ENCODE measurements around the gene HSPA6.
"Not testable (repeated sequence)": the region's sequence is repeated elsewhere in the genome, so short reads cannot be mapped to it uniquely, and the experiment has no call there.

HSPA6 gene

DNA sequence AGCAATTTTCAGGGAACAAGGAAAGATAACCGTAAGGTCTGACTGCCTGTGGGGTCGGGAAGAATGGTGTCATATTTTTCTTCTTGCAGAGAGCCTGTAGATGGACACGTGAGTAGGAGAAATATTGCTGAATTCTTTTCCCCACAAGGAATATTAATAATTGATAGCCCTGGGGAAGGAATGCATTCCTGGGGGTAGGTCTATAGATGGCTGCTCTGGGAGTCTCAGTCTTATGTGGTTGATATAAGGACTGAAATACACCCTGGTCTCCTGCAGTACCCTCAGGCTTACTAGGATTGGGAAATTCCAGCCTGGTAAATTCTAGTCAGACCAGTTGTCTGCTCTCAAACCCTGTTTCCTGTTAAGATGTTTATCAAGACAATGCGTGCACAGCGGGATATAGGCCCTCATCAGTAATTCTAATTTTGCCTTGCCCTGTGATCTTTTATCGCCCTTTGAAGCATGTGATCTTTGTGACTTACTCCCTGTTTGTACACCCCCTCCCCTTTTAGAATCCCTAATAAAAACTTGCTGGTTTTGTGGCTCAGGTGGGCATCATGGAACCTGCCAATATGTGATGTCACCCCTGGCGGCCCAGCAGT lies 12.8 kb downstream of the HSPA6 start:
- not testable (repeated sequence) for FAIRE-seq

DNA sequence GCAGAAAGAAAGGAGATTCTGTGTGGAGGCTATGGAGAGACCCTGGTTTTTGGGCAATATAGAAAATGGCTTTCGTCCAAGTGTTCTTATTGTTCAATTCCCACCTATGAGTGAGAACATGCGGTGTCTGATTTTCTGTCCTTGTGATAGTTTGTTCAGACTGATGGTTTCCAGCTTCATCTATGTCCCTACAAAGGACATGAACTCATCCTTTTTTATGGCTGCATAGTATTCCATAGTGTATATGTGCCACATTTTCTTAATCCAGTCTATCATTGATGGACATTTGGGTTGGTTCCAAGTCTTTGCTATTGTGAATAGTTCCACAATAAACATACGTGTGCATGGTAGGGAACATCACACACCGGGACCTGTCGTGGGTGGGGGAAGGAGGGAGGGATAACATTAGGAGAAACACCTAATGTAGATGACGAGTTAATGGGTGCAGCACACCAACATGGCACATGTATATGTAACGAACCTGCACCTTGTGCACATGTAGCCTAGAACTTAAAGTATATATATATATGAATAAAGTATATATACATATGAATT lies 14.7 kb downstream of the HSPA6 start:
- not testable (repeated sequence) for FAIRE-seq

DNA sequence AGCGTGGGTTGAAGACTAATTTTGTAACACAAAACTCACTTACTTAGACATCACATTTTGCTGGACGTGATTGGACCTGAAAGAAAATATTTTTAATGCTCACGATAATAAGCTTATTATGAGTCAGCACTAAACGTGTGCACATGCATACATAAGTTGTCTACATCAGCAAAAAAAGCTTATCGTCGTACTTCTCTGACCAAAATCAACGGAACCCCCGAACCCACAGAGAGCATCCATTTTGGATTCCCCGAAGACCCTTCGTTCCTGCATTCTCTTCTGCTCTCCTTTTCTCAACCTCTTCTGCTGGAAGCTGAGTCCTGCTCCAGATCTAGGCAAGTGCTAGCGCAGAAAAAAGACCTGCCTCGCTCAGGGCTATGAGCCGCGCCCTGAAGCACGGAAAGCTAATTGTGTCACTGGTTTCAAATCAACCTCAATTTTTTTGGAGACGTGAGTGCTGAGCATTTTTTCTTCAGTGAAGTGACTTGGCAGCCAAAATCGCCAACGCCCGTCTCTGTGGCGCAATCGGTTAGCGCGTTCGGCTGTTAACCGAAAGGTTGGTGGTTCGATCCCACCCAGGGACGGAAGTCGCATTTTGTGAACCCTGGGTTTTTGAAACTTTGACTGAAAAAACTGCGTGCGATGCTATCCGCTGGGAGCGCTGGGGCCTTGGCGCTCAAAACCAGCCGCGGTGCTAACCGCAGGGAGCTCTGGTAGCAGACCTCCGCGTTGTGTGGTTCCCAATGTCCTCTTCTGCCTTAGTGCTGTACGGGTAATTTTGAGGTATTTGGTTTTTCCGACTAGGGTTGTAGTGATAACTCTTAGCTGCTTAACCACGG lies 15.6 kb downstream of the HSPA6 start:
- not testable (repeated sequence) for FAIRE-seq

DNA sequence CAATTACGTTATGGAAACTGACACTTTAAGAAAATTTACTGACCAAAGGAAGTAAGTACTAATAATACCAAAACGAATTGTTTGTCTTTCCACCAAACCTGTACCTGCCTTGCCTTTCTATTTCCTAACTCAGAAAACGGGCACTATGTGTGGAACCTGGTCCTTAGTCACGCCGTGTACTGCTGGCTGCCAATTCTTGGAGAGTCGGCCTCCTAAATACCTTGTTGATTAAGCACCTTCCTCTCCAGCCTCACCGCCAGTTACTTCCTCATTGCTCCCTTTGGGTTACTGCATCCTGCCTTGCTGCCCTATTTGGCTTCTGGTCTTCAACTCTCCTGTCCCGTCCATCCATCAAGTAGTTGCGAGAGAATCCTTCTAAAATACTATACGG lies 16.2 kb downstream of the HSPA6 start:
- FAIRE-seq = not testable (repeated sequence)

DNA sequence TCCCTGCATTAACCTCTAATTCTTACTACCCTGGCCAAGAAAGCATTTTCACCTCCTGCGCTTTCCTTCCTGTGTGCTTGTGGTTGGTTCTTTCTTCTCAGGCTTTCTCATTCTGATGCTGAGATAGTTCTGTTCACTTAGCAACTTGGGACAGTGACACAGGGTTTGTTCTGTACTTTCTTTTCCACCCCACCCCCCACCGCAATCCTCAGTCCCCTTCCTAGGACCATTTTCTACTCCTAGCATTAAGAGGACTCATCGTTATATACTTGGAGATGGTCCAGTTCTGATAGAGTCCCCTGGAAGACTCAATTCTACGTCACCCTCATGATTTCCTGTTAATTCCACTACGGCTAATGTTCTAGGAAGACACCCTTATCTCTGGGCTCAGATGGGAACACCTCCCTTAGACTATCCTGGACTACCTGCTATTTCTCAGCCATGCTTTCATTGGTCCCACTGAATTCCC lies 17.8 kb downstream of the HSPA6 start:
- FAIRE-seq = not testable (repeated sequence)

DNA sequence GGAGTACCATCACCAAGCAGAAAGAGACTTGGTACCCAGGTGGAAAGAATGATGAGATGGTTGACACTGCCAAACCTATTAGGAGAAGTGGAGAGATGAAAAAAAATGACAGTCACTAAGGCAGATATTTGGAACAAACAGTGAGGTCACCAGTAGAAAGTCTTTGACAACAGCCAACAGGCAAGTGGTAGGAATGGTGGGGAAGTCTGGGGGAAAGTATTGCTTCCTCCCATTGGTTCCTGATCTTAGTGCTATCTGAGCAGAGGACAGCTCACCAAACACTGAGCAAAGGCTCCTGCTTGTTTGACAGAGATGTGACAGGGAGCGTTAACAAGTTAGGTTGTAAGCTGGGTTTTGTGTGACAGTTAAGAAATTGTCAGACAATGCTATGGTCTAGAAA lies 18.8 kb downstream of the HSPA6 start:
- not testable (repeated sequence) for FAIRE-seq

DNA sequence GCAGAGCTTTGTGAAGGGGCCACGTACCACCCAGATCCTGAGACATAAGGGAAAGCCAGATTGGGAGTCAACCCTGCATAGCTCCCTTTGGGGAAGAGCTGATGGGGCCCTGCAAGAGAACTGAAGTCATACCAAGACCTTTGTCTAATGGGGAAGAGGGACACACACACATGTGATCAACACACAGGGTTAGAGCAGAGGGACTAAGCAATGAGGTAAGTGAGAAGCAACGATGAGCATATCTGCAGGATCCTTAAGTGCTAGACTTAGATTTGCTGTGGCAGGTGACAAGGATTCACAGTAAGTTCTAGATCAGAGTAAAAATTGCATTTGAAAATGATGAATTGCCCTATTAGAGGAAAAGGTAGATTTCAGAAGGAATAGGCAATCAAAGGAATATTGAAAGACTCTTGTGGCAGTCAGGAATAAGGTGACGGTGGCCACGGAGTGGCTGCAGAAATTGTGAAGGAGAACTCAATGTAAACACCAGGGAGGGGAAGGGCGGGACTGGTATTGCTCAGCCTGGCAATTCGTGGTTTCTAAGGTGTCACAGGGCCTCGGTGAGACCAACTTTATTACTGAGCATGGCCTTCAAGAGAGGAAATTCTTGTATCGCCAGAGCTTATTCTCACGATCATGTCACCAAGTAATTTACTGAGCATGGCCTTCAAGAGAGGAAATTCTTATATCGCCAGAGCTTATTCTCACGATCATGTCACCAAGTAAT lies 20.8 kb downstream of the HSPA6 start:
- not testable (repeated sequence) for FAIRE-seq

DNA sequence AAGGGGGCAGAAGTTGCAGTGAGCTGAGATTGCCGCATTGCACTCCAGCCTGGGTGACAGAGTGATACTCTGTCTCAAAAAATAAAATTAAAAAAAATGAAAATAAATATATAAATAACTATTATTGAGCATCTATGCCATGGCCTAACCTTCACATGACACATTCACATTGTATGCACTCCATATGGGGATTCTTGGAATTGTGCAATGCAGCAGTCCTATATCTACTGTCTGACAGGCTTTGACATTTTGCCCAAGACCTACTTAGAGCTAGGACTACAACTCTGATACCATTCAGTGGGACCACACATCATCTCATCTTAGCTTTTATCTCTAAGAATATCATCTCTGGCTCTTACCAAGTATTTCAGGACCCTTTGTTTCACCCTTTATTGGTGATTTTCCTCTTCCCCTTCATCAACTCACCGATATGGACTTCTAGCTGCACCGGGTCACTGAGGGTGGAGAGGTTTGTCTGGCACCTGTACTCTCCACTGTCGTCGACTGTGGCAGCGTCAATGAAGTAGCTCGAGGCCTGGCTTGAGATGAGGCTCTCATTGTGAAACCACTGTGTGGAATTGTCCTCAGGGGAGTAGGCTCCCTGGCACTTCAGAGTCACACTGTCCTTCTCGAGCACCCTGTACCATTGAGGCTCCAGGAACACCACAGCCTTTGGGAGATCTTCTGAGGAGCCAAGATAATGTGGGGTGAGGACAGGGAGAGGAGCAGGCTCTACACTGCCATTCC lies 23.8 kb downstream of the HSPA6 start:
- FAIRE-seq = not testable (repeated sequence)

DNA sequence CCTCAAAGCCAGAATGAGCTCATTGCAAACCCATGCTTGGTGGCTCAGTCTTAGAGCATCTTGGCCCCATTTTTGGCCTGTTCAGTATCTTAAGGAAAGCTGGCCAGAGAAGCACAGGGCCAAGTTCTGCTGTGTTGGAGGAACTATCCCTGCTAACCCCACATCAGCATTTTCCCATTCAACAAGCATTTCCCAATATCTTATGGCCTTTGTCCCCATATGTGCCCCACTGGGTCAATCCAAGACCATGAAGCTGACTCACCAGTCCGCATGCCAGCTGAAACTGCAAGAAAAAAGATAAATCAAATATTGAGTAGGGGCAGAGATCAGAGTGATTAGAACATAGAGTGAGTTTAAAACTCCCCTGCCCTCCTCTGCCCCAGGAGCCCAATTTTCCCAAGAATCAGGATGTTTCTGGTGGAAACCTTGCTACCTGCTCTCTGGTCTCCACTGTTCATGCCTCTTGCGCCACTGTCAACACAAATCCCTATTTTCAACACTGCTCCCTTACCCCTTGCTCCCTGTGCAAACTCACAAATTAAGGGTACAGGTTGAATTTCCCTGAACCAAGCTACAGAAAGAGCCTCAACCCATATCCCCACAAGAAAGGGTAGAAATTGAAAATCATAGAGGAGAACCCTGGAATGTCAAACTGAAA lies 24.5 kb downstream of the HSPA6 start:
- FAIRE-seq = not testable (repeated sequence)

DNA sequence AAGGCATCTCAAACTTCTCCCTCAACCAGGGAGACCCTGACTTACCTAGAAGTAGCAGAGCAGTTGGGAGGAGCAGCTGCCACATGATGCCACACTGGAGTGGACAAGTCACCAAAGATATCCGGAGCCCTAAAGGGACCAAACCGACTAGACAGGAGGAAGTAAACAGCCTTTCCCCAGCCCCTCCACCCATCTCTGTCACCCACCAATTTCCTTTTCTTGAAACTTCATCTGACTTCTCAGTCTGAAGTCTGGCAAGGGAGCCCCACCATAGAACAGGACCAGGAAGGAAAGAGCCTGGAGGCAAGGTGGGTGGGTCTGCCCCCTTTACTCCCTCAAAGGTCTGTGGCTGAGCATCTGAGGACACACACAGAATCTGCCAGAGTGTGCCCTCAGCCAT lies 25.3 kb downstream of the HSPA6 start, which contains the start of gene FCGR3A:
TSS of gene FCGR3A (minus strand) at position 167 of the 400 bp plus-strand sequence. CDS start at position 85, 82 bp downstream.
- no peak for FAIRE-seq

DNA sequence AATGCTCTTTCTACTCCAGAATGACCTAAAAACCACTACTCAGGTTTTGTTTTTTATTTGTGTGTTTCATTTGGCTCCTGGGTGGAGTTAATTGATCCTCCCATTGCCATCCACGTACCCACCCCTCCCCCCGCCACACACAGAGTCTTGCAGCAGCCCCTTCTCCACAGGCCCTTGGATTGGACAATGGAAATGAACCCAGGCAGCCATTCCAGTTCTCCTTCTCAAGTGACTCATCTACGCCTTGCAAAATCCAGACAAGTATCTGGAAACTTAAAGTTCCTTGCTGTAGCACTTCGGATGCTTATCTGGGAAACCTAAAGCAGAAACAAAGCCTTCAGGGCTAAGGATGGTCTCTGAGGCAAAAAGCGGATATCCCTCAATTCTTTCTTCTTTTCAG lies 26.6 kb downstream of the HSPA6 start:
- FAIRE-seq = not testable (repeated sequence)

DNA sequence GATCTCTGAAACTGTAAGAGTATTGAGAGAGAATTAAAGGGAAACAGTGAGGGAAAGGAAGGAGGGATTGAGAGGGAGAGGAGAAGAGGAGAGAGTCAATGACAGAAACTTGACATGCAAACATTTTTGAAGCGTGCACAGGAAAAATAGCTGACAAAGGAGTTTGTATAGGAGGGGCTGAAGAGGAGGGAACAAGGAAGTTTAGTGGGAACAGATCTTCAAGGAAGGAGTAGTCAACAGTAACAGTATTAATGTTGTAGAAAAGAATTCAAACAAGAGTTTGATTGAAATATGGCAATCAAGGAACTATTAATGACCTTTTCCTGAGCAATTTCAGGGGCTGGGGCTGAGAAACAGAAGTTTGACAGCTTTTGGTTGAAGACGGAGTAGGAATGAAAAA lies 29.3 kb downstream of the HSPA6 start:
- not testable (repeated sequence) for FAIRE-seq

DNA sequence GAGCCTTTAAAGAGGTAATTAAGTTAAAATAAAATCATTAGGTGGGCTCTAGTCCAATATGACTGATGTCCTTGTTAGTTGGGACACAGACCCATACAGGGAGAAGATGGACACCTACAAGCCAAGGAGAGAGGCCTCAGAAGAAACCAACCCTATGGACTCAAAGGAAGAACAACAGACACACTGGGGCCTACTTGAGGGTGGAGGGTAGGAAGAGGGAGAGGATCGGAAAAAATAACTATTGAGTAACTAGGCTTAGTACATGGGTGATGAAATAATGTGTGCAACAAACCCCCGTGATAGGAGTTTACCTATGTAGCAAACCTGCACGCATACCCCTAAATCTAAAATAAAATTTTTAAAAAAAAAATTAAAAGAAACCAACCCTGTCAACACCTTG lies 30.0 kb downstream of the HSPA6 start:
- not testable (repeated sequence) for FAIRE-seq

DNA sequence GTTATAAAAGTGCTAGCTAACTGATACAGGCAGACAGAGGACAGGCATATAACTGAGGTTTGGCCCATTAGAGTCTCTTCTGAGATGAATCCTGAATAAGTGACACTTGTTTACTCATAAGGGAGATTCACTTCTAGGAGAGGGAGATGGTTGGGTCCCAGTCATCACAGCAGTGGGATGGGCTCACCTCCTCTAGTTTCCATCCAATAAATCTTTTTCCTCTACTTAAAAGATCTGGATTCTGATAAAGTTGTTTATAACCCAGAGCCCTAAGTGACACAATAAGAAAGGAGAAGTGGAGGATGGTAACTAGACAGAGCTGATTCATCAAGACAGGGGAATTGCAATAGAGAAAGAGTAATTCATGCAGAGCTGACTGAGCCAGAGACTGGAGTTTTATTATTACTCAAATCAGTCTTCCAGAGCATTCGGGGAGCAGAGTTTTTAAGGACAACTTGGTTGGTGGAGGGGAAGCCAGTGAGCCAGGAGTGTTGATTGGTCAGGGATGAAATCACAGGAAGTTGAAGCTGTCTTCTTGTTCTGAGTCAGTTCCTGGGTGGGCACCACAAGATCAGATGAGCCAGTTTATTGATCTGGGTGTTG lies 30.6 kb downstream of the HSPA6 start:
- FAIRE-seq = not testable (repeated sequence)

DNA sequence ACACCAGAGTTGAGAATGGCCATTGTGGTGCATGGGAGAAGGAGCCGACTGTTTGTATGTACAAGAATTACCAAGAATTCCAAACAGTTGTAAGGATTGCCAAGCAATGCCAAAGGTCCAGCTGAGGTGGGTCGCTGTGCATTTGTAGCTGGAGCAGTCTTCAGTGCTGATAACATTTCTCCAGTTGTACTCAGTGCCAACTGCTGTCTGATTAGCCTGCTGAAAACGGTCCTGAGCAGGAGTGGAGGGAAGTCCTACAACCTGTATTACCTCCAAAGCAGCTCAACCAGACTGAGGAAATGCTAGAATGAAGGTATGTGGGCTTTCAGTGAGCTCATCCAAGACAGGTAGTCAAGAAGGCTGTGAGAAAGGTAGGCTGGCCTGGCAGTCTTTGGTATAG lies 31.8 kb downstream of the HSPA6 start:
- not testable (repeated sequence) for FAIRE-seq

DNA sequence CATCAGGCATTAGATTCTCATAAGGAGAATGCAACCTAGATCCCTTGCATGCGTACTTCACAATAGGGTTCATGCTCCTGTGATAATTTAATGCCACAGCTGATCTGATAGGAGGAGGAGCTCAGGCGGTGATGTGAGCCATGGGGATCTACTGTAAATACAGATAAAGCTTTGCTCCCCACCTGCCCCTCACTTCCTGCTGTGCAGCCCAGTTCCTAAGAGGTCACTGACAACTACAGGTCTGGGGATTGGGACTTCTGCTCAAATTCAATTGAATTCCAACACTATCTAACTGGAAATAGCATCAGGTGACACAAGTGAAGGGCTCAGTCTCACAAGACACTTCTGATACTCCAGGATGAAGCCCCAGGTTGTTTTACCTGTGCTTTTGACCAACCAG lies 32.6 kb downstream of the HSPA6 start:
- FAIRE-seq = not testable (repeated sequence)

DNA sequence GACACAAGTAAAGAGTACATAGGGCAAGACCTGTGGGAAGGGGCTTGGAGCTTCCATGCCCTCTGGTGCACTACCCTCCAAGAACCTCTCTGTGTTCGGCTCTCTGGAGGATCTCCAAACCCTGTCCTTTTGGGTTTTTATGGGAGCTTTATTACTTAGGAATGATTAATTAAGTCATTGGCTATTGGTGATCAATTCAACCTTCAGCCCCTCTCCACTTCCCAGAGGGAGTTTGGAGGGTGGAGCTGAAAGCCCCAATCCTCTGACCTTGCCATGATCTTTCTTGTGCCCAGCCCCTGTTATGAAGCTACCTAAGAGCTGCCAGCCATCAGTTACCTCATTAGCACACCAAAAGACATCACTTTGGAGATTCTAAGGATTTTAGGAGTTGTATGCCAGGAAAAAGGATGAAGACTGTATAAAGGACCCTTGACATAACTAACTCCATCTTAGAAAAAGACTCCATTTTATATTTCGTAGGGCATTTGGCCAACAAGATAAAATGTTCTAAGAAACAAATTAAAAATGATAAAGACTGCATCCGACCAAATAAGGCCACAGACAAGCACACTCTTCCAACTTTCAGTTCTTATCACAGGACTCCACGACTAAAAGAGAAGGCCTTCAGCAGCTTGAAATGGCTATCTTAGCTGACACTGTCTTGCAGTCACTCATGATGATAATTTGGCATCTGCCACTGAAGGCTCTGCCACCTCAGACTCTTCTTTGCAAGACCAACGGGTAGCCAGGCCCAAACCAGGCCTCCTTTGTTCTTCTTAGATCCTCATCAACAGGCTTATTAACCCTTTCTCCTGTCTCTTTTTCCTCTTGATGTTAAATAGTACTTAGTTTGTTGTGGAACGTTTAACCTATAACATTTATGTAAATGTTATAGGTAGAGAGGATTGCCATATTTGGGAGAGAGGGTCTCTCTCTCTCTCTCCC lies 33.4 kb downstream of the HSPA6 start:
- FAIRE-seq = not testable (repeated sequence)

DNA sequence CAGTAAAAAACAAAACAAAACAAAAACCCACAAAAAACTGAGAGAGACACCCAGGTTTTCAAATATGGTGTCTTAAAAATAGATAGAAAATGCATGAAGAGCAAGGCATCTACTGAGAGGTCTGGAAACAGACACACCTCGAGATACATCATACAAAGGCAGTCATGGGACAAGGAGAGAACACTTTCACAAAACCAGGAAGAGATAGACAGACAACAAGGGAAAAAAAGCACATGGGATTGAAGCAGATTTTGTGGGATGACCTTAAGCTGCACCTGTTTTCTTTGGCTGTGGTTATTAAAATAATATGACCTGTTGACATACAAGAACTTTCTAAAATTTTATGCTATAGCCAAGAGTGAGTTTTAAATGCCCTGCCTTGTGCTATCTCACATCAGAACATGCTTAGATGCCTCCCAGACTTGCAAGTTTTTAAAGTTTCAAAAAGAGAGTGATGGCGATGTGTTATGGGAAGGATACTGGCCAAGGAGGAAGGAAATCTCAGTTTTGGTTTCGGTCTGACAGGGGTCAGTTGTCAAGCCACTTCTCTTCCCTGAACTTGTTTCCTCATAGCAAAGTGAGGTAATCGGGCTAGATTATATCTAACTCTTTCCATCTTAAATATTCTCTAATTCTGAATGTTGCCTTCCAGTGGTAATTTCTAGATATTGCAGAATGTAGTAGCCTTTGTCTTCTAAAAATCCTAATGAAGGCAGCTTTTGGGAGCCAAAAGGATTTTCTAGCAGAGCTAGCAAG lies 36.8 kb downstream of the HSPA6 start:
- not testable (repeated sequence) for FAIRE-seq

DNA sequence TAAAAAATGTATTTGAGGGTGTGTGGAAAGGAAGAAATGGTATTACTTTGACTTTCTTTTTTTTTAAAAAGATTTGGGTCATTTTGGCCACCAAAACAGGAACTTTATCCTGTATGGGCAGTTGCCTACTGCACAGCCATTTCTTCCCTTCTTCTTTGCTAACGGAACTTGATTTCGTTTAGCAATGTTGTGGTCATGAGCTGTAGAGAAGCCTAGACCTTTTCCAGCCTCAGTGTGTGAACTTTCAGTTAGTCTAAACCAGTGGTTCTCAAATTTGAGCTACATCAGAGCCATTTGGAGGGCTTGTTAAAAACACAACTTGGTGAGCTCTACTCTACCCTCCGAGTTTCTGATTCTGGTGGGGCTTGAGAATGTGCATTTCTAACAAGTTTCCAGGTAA lies 38.1 kb downstream of the HSPA6 start:
- FAIRE-seq = not testable (repeated sequence)

Measured in endometrium (tissue), 2 donors.